Bronchial epithelial cell (primary cell): ENCODE measurements around the gene FMO4. TPM values are rescaled to one million over a fixed set of nuclear protein-coding genes. Genes with fewer than 3 reads are reported as not detected.
"Not testable (repeated sequence)": the region's sequence is repeated elsewhere in the genome, so short reads cannot be mapped to it uniquely, and the experiment has no call there.

Experiments used
- DNase-seq: peaks from one replicate; pipeline ENCODE4 v3.0.0-alpha.2; 2010; ENCODE audit warnings: low read depth
- FAIRE-seq: peaks from 2 replicates; lab custom pipeline; 2011; peaks lifted over from hg19 to GRCh38; lab: Jason Lieb, UNC
- H3K27me3 ChIP-seq: 2 replicates; pipeline ENCODE4 v1.5.1; 2011; ENCODE audit warnings: low read length; ENCODE audit not compliant: control insufficient read depth, insufficient read depth
- H3K36me3 ChIP-seq: 2 replicates; pipeline ENCODE4 v1.5.1; 2011; ENCODE audit warnings: low read length; ENCODE audit not compliant: control insufficient read depth, insufficient read depth
- H3K4me3 ChIP-seq: 2 replicates; pipeline ENCODE4 v1.5.1; 2011; ENCODE audit warnings: mild to moderate bottlenecking, low read depth, low read length, control low read depth
- CTCF ChIP-seq: IDR thresholded peaks from 2 replicates; pipeline ENCODE4 v1.5.1; 2011; ENCODE audit warnings: mild to moderate bottlenecking, moderate library complexity, low read length, control low read depth, inconsistent platforms; ENCODE audit not compliant: insufficient read depth, severe bottlenecking
- total RNA-seq: library from RNA; depleted of rRNA; stranded (reverse); fragments of >200 nt; gene quantifications from 2 replicates; pipeline ENCODE4 v1.2.1, GENCODE V29; 2014

Gene FMO4
- total RNA-seq, 1 donor from 2014 or later, result 0.79 TPM

GRCh38 chr1:171359731-171360527 is 45.9 kb downstream of the FMO4 start:
- not testable (repeated sequence) for H3K4me3 ChIP-seq, H3K27me3 ChIP-seq, FAIRE-seq, H3K36me3 ChIP-seq
- peak; percentile 12 for DNase-seq
- TF ChIP-seq CTCF, result peak; percentile 12

- TF ChIP-seq CTCF, result no peak
- Histone ChIP-seq H3K4me3 (no peak overlapping the region), H3K27me3 (no peaks in the 10 kb centered on the region), H3K36me3 (no peaks in the 10 kb centered on the region)
- DNase-seq (peak; percentile 49), FAIRE-seq (no peak)
These were observed 52.1 kb downstream of the FMO4 start for GRCh38 chr1:171366085-171366484.

- no peak for DNase-seq
- H3K36me3 ChIP-seq, result no peaks in the 10 kb centered on the region
- no peaks in the 10 kb centered on the region for H3K27me3 ChIP-seq
- H3K4me3 ChIP-seq, result no peak overlapping the region
- TF ChIP-seq CTCF, result no peak
- no peak for FAIRE-seq
These were observed 52.8 kb downstream of the FMO4 start for GRCh38 chr1:171366816-171367215.

GRCh38 chr1:171367436-171367835 is 53.5 kb downstream of the FMO4 start:
- no peaks in the 10 kb centered on the region for H3K36me3 ChIP-seq
- TF ChIP-seq CTCF, result no peak
- no peaks in the 10 kb centered on the region for H3K27me3 ChIP-seq
- FAIRE-seq (no peak), DNase-seq (no peak)
- H3K4me3 ChIP-seq, result no peak overlapping the region

- FAIRE-seq, result no peak
These were observed 58.6 kb downstream of the FMO4 start for GRCh38 chr1:171372418-171373084.

GRCh38 chr1:171373357-171374122 is 59.6 kb downstream of the FMO4 start:
- H3K36me3 ChIP-seq, DNase-seq, H3K27me3 ChIP-seq, H3K4me3 ChIP-seq, FAIRE-seq: not testable (repeated sequence)

More at GRCh38 chr1:171372418-171373084, 58.6 kb downstream of the FMO4 start:
- Histone ChIP-seq H3K4me3 (no peak overlapping the region), H3K27me3 (no peaks in the 10 kb centered on the region), H3K36me3 (no peaks in the 10 kb centered on the region)
- DNase-seq, result no peak
- no peak for TF ChIP-seq CTCF
